Small intestine (tissue), 7 donors: ENCODE measurements around the gene RFTN1. TPM values are rescaled to one million over a fixed set of nuclear protein-coding genes. Genes with fewer than 3 reads are reported as not detected.

Experiments used
- DNase-seq, 2 donors: peaks; one replicate each; pipeline versions ENCODE4 v3.0.0 to v3.0.0-alpha.2; 2013
- FAIRE-seq: peaks from 2 replicates; lab custom pipeline; 2012; peaks lifted over from hg19 to GRCh38; lab: Jason Lieb, UNC
- H3K27ac ChIP-seq, 3 donors: one replicate each; pipeline ENCODE4 v1.5.1; 2013; ENCODE audit warnings: low read length in 2 of 3, mild to moderate bottlenecking in 2 of 3, control low read depth in 1 of 3, inconsistent platforms in 1 of 3, low read depth in 1 of 3, moderate library complexity in 1 of 3
- H3K27me3 ChIP-seq, 3 donors: one replicate each; pipeline ENCODE4 v1.6.1; 2013; ENCODE audit warnings: low read length in 3 of 3, inconsistent platforms in 1 of 3; ENCODE audit not compliant: control insufficient read depth in 3 of 3, insufficient read depth in 3 of 3
- H3K36me3 ChIP-seq, 3 donors: one replicate each; pipeline ENCODE4 v1.6.1; 2013; ENCODE audit warnings: low read length in 3 of 3, inconsistent platforms in 1 of 3, low read depth in 1 of 3, mild to moderate bottlenecking in 1 of 3, moderate library complexity in 1 of 3; ENCODE audit not compliant: control insufficient read depth in 3 of 3, insufficient read depth in 2 of 3
- H3K4me1 ChIP-seq, 3 donors: one replicate each; pipeline ENCODE4 v1.6.1; 2013; ENCODE audit warnings: low read length in 2 of 3, inconsistent platforms in 1 of 3, low read depth in 1 of 3, mild to moderate bottlenecking in 1 of 3, moderate library complexity in 1 of 3; ENCODE audit not compliant: control insufficient read depth in 3 of 3, insufficient read depth in 2 of 3
- H3K4me3 ChIP-seq, 3 donors: one replicate each; pipeline ENCODE4 v1.5.1; 2013; ENCODE audit warnings: low read length in 3 of 3, control low read depth in 1 of 3, inconsistent platforms in 1 of 3, low read depth in 1 of 3, mild to moderate bottlenecking in 1 of 3, moderate library complexity in 1 of 3
- H3K9me3 ChIP-seq, 2 donors: one replicate each; pipeline ENCODE4 v1.6.1; 2013; ENCODE audit warnings: low read depth in 1 of 2, low read length in 1 of 2; ENCODE audit not compliant: control insufficient read depth in 2 of 2, insufficient read depth in 1 of 2
- WGBS, 3 donors: extraction: QIAGEN DNeasy Blood & Tissue Kit; methylation state at CpG; one replicate each; pipeline ENCODE4 v1.1.7; 2013; 5-methylcytosine and 5-hydroxymethylcytosine counted together
- polyA plus RNA-seq, 4 donors: library from polyadenylated mRNA; stranded (reverse) in 3 of 4; unstranded in 1 of 4; fragments of 200-250 nt in 3 of 4; fragments of 120-200 nt in 1 of 4; gene quantifications; one replicate each; pipeline versions ENCODE4 v1.2.1 to v1.2.3, GENCODE V29; 2013
- donor health status: healthy with polysubstance abuse.
- donor health status: control.
- donor health status: control.
- donor health status: Bipolar disorder and iron deficiency.
- donor health status: healthy.

Gene RFTN1
- polyA plus RNA-seq, 4 donors, result 1.8 to 18.4 (median 11.6) TPM

GRCh38 chr3:16355828-16356227 lies 157.7 kb downstream of the RFTN1 start:
- Histone ChIP-seq H3K36me3 (peaks cover 0 to 11% (median 0%) of the 10 kb centered on the region in 3 donors), H3K27ac (no peak overlapping the region), H3K4me1 (no peaks in the 10 kb centered on the region), H3K9me3 (peaks cover 0 to 2% of the 10 kb centered on the region in 2 donors), H3K27me3 (no peaks in the 10 kb centered on the region), H3K4me3 (no peak overlapping the region)
- WGBS, 3 donors, result 93 to 95% (median 95%) methylated on average over 6 of the region's 6 CpGs
- DNase-seq (no peak), FAIRE-seq (no peak)

- H3K4me1 ChIP-seq, result no peaks in the 10 kb centered on the region
- H3K27ac ChIP-seq, result no peak overlapping the region
- 96 to 98% (median 97%) methylated on average over 3 of the region's 3 CpGs for WGBS, 3 donors
- H3K4me3 ChIP-seq, result no peak overlapping the region
- no peaks in the 10 kb centered on the region for H3K9me3 ChIP-seq
- FAIRE-seq, result no peak
- DNase-seq, result no peak
- H3K36me3 ChIP-seq, result peaks cover 0 to 11% (median 0%) of the 10 kb centered on the region in 3 donors
- H3K27me3 ChIP-seq, result no peaks in the 10 kb centered on the region
Measured at GRCh38 chr3:16354291-16354690, 159.2 kb downstream of the RFTN1 start.

GRCh38 chr3:16352428-16352827 lies 161.1 kb downstream of the RFTN1 start:
- H3K27ac ChIP-seq, result no peak overlapping the region
- 61 to 74% (median 73%) methylated on average over 2 of the region's 2 CpGs for WGBS, 3 donors
- no peak for DNase-seq
- no peak for FAIRE-seq
- H3K36me3 ChIP-seq, result peaks cover 0 to 11% (median 0%) of the 10 kb centered on the region in 3 donors
- H3K4me3 ChIP-seq, result no peak overlapping the region
- H3K4me1 ChIP-seq, result no peaks in the 10 kb centered on the region
- no peaks in the 10 kb centered on the region for H3K9me3 ChIP-seq
- no peaks in the 10 kb centered on the region for H3K27me3 ChIP-seq

GRCh38 chr3:16350597-16351318 lies 162.7 kb downstream of the RFTN1 start:
- peaks cover 0 to 7% (median 0%) of the 10 kb centered on the region in 3 donors for H3K36me3 ChIP-seq
- DNase-seq (no peak), FAIRE-seq (no peak)
- no peaks in the 10 kb centered on the region for H3K27me3 ChIP-seq
- no peaks in the 10 kb centered on the region for H3K9me3 ChIP-seq
- WGBS, 3 donors, result 89 to 93% (median 92%) methylated on average over 5 of the region's 5 CpGs
- no peak overlapping the region for H3K4me3 ChIP-seq
- H3K27ac ChIP-seq, result no peak overlapping the region
- no peaks in the 10 kb centered on the region for H3K4me1 ChIP-seq

GRCh38 chr3:16349986-16350596 lies 163.4 kb downstream of the RFTN1 start:
- no peak for FAIRE-seq

GRCh38 chr3:16347548-16347947 lies 166.0 kb downstream of the RFTN1 start:
- H3K9me3 ChIP-seq, result no peaks in the 10 kb centered on the region
- FAIRE-seq, result no peak

More at GRCh38 chr3:16349986-16350596, 163.4 kb downstream of the RFTN1 start:
- Histone ChIP-seq H3K27ac (no peak overlapping the region), H3K27me3 (no peaks in the 10 kb centered on the region), H3K9me3 (no peaks in the 10 kb centered on the region), H3K4me3 (no peak overlapping the region), H3K36me3 (peaks cover 0 to 10% (median 0%) of the 10 kb centered on the region in 3 donors), H3K4me1 (no peaks in the 10 kb centered on the region)
- WGBS, 3 donors, result 37 to 45% (median 40%) methylated on average over 2 of the region's 2 CpGs
- no peak for DNase-seq

GRCh38 chr3:16346413-16347081 lies 167.0 kb downstream of the RFTN1 start:
- no peak for DNase-seq
- H3K9me3 ChIP-seq, result no peaks in the 10 kb centered on the region
- no peaks in the 10 kb centered on the region for H3K4me1 ChIP-seq
- WGBS, 3 donors, result 87 to 93% (median 90%) methylated on average over 7 of the region's 7 CpGs
- H3K27me3 ChIP-seq, result no peaks in the 10 kb centered on the region
- H3K4me3 ChIP-seq, result no peak overlapping the region
- H3K36me3 ChIP-seq, result peaks cover 0 to 17% (median 2%) of the 10 kb centered on the region in 3 donors
- FAIRE-seq, result no peak
- H3K27ac ChIP-seq, result no peak overlapping the region

More at GRCh38 chr3:16347548-16347947, 166.0 kb downstream of the RFTN1 start:
- no peak overlapping the region for H3K27ac ChIP-seq
- no peaks in the 10 kb centered on the region for H3K27me3 ChIP-seq
- DNase-seq, result no peak
- peaks cover 0 to 16% (median 2%) of the 10 kb centered on the region in 3 donors for H3K36me3 ChIP-seq
- 91 to 96% (median 94%) methylated on average over 4 of the region's 4 CpGs for WGBS, 3 donors
- no peaks in the 10 kb centered on the region for H3K4me1 ChIP-seq
- no peak overlapping the region for H3K4me3 ChIP-seq

- Histone ChIP-seq H3K27me3 (no peaks in the 10 kb centered on the region), H3K4me1 (no peaks in the 10 kb centered on the region), H3K4me3 (no peak overlapping the region), H3K9me3 (no peaks in the 10 kb centered on the region), H3K27ac (no peak overlapping the region), H3K36me3 (peaks cover 0 to 19% (median 2%) of the 10 kb centered on the region in 3 donors)
- WGBS, 3 donors, result 95 to 100% (median 95%) methylated on average over 1 of the region's 1 CpG
- no peak for FAIRE-seq
- DNase-seq, result no peak
Measured at GRCh38 chr3:16343101-16343500, 170.4 kb downstream of the RFTN1 start.
